ENCODE results near the gene WDFY3. TPM values are rescaled to one million over a fixed set of nuclear protein-coding genes. Genes with fewer than 3 reads are reported as not detected.

WDFY3 gene
- total and polyA plus RNA-seq, 8 donors = 3.2 to 163 (median 28.4) TPM

- Histone ChIP-seq H3K9me3 (no peaks in the 10 kb centered on the region), H3K27ac (peak overlapping the region in 1 of 5 donors; percentile 43), H3K36me3 (no peaks in the 10 kb centered on the region), H3K27me3 (no peaks in the 10 kb centered on the region), H3K4me1 (peaks cover 19 to 86% (median 46%) of the 10 kb centered on the region in 4 donors), H3K4me3 (no peak overlapping the region)
- intact Hi-C loops (cut with DNase I; ENCODE audit: low total_unique reads) = no loop called here
- no peak for DNase-seq
- WGBS, 5 donors = 3 to 45% (median 22%) methylated on average over 1 of the region's 1 CpG
- TF ChIP-seq EP300 (IDR thresholded peaks at IDR 0.05) = no peak
- TF ChIP-seq POLR2AphosphoS5 (IDR thresholded peaks at IDR 0.05) = peak in 2 of 3 donors; percentile 8 to 42
- no peak for TF ChIP-seq POLR2A (IDR thresholded peaks at IDR 0.05)
- TF ChIP-seq CTCF (IDR thresholded peaks at IDR 0.05) = no peak
Measured at GRCh38 chr4:84952004-84952403, 14.5 kb downstream of the WDFY3 start.

- 54 to 69% (median 63%) methylated on average over 2 of the region's 2 CpGs for WGBS, 5 donors
- Histone ChIP-seq H3K4me3 (no peak overlapping the region), H3K36me3 (no peaks in the 10 kb centered on the region), H3K4me1 (peaks cover 19 to 85% (median 34%) of the 10 kb centered on the region in 4 donors), H3K9me3 (no peaks in the 10 kb centered on the region), H3K27ac (peak overlapping the region in 4 of 5 donors; percentile 5 to 61 (median 41)), H3K27me3 (no peaks in the 10 kb centered on the region)
- no peak for DNase-seq
- no peak for TF ChIP-seq CTCF (IDR thresholded peaks at IDR 0.05)
- TF ChIP-seq POLR2A (IDR thresholded peaks at IDR 0.05) = no peak
- intact Hi-C loops (cut with DNase I; ENCODE audit: low total_unique reads) = no loop called here
Measured at GRCh38 chr4:84948056-84948455, 18.4 kb downstream of the WDFY3 start.

GRCh38 chr4:84944947-84945346, 21.5 kb downstream of the WDFY3 start:
- H3K27me3 ChIP-seq = no peaks in the 10 kb centered on the region
- H3K4me3 ChIP-seq = no peak overlapping the region
- TF ChIP-seq POLR2AphosphoS5 (IDR thresholded peaks at IDR 0.05) = no peak
- TF ChIP-seq EP300 (IDR thresholded peaks at IDR 0.05) = no peak
- no peak for TF ChIP-seq CTCF (IDR thresholded peaks at IDR 0.05)
- no peak for TF ChIP-seq POLR2A (IDR thresholded peaks at IDR 0.05)
- DNase-seq = no peak
- H3K9me3 ChIP-seq = peaks cover 0 to 14% (median 3%) of the 10 kb centered on the region in 4 donors
- intact Hi-C loops (cut with DNase I; ENCODE audit: low total_unique reads) = no loop called here
- 58 to 90% (median 70%) methylated on average over 1 of the region's 1 CpG for WGBS, 5 donors
- no peaks in the 10 kb centered on the region for H3K36me3 ChIP-seq
- peaks cover 13 to 56% (median 22%) of the 10 kb centered on the region in 4 donors for H3K4me1 ChIP-seq
- no peak overlapping the region for H3K27ac ChIP-seq

- TF ChIP-seq CTCF (IDR thresholded peaks at IDR 0.05) (no peak), POLR2AphosphoS5 (IDR thresholded peaks at IDR 0.05) (no peak), POLR2A (IDR thresholded peaks at IDR 0.05) (no peak), EP300 (IDR thresholded peaks at IDR 0.05) (no peak)
- Histone ChIP-seq H3K27me3 (no peaks in the 10 kb centered on the region), H3K27ac (no peak overlapping the region), H3K4me1 (peaks cover 6 to 47% (median 19%) of the 10 kb centered on the region in 4 donors), H3K36me3 (no peaks in the 10 kb centered on the region), H3K9me3 (peaks cover 0 to 14% (median 3%) of the 10 kb centered on the region in 4 donors), H3K4me3 (no peak overlapping the region)
- DNase-seq = no peak
- intact Hi-C loops (cut with DNase I; ENCODE audit: low total_unique reads) = no loop called here
Measured at GRCh38 chr4:84940960-84941359, 25.5 kb downstream of the WDFY3 start.

Data from stomach (tissue), 9 donors.